OCI-LY7 (cell line): ENCODE data around the gene CLEC4C. TPM values are rescaled to one million over a fixed set of nuclear protein-coding genes. Genes with fewer than 3 reads are reported as not detected.

Source experiments
- BruUV-seq: library from RNA; stranded (reverse); fragments of 400-500 nt; replicated peaks from 2 replicates; lab custom pipeline; 2021; lab: Mats Ljungman, UMichigan
- CTCF ChIA-PET: fragments of 300-600 bp; sonication (Branson Sonifier 250); formaldehyde crosslinking; loops from one replicate; lab custom pipeline; 2022; ENCODE audit warnings: antibody characterized with exemption; ENCODE audit not compliant: unreplicated experiment; lab: Charles Lee
- POLR2A ChIA-PET: fragments of 300-600 bp; sonication (Branson Sonifier 250); formaldehyde crosslinking; loops from one replicate; lab custom pipeline; 2022; ENCODE audit warnings: antibody characterized with exemption; lab: Charles Lee
- DNase-seq: peaks from one replicate; pipeline ENCODE4 v3.0.0-alpha.2; 2015; ENCODE audit warnings: low spot score
- H2AFZ ChIP-seq: fragments of 200-600 bp; sonication (generic), shearing (Covaris generic); 2 replicates; pipeline ENCODE4 v1.6.1; 2014; ENCODE audit warnings: mild to moderate bottlenecking, antibody characterized with exemption, low read length, moderate library complexity
- H3K27ac ChIP-seq: fragments of 200-600 bp; sonication (generic); 2 replicates; pipeline ENCODE4 v1.5.1; 2014; ENCODE audit warnings: mixed run types, low read depth, mild to moderate bottlenecking, moderate library complexity, low read length, inconsistent platforms; ENCODE audit not compliant: poor library complexity, severe bottlenecking
- H3K36me3 ChIP-seq: fragments of 200-600 bp; sonication (generic); 2 replicates; pipeline ENCODE4 v1.6.1; 2014; ENCODE audit warnings: mild to moderate bottlenecking, antibody characterized with exemption, low read length, moderate library complexity, mixed read lengths; ENCODE audit not compliant: insufficient read depth
- H3K4me1 ChIP-seq: fragments of 200-600 bp; sonication (generic); 2 replicates; pipeline ENCODE4 v1.5.1; 2014; ENCODE audit warnings: mild to moderate bottlenecking, low read length; ENCODE audit not compliant: insufficient read depth, poor library complexity, severe bottlenecking
- H3K4me2 ChIP-seq: fragments of 200-600 bp; sonication (generic); 2 replicates; pipeline ENCODE4 v1.6.1; 2014; ENCODE audit warnings: mild to moderate bottlenecking, low read length
- H3K4me3 ChIP-seq: fragments of 200-600 bp; sonication (generic); 2 replicates; pipeline ENCODE4 v1.5.1; 2014; ENCODE audit warnings: mild to moderate bottlenecking, low read depth, low read length; ENCODE audit not compliant: poor library complexity, severe bottlenecking
- H3K79me2 ChIP-seq: fragments of 200-600 bp; sonication (generic); 2 replicates; pipeline ENCODE4 v1.6.1; 2016; ENCODE audit warnings: low read depth, mild to moderate bottlenecking, low read length, moderate library complexity, mixed read lengths; ENCODE audit not compliant: insufficient read depth
- H3K9me2 ChIP-seq: fragments of 200-600 bp; sonication (generic); 2 replicates; pipeline ENCODE4 v1.6.1; 2016; ENCODE audit warnings: mild to moderate bottlenecking, low read length, mixed read lengths; ENCODE audit not compliant: insufficient read depth
- H3K9me3 ChIP-seq: fragments of 200-600 bp; sonication (generic); 2 replicates; pipeline ENCODE4 v1.6.1; 2014; ENCODE audit warnings: mild to moderate bottlenecking, mixed run types, low read length, mixed read lengths
- H4K20me1 ChIP-seq: fragments of 200-600 bp; sonication (generic); 2 replicates; pipeline ENCODE4 v1.6.1; 2014; ENCODE audit warnings: mild to moderate bottlenecking, antibody characterized with exemption, low read length, moderate library complexity, mixed read lengths; ENCODE audit not compliant: insufficient read depth
- EZH2phosphoT487 ChIP-seq: fragments of 200-600 bp; sonication (generic); IDR thresholded peaks from 2 replicates; pipeline ENCODE4 v1.6.1; 2018; ENCODE audit warnings: low read depth, borderline replicate concordance, mild to moderate bottlenecking, mixed run types, antibody characterized with exemption, low read length, moderate library complexity, mixed read lengths
- intact Hi-C: fragments of 100-400 bp; cut with micrococcal nuclease; formaldehyde crosslinking; loops from one replicate; pipeline ENCODE4 v1.10.0; 2022; ENCODE audit not compliant: unreplicated experiment
- total RNA-seq, 2 experiments: library from RNA; depleted of rRNA in 1 of 2; stranded (reverse); fragments of >200 nt in 1 of 2; shearing (Covaris generic) in 1 of 2; gene quantifications; 2 replicates each; pipeline ENCODE4 v1.2.3, GENCODE V29; 2014 to 2022
- TF ChIP-seq, protein P1 (sequence below): fragments of 200-600 bp; sonication (generic); conservative IDR thresholded peaks from 2 replicates; pipeline ENCODE4 v1.5.1; 2014; ENCODE audit warnings: mild to moderate bottlenecking, antibody characterized with exemption, low read length, moderate library complexity, mixed read lengths

CLEC4C gene
- total RNA-seq, 2 experiments from 2014 or later, result not detected

DNA sequence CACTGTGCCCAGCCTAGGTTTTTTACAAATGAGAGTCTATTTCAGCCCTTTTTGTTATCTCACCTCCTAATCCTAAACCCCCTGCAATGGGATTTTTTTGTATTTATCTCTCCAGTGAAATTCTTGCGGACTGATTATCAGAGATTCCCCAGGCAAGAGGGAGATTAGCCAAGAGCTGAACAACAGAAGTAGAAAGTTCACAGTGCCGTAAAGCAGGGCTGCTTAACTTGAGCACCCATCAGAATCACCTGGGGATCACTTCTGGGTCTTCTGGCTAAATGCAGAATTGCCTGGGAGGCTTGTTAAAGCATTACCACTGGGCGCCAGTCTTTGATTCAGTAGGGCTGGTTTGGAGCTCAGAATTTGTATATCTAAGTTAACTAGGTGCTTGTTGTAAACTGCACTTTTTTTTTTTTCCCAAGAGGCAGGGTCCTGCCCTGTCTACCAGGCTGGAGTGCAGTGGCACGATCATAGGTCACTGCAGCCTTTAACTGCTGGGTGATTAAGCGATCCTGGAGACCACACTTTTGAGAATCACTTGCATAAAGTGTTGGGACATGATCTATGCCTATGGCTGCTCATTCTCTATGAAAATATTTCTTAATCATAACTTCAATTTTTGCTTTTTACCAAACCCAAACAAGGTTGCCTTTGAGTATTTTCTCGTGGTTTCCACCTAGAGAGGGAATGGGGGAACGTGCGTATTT is 37.1 kb downstream of the CLEC4C start:
- BruUV-seq, result no TSS peak
- H3K4me2 ChIP-seq, result no peak overlapping the region
- intact Hi-C loops, result no loop called here
- POLR2A ChIA-PET, result interaction anchor here (0.7 kb wide), 1 partner anchor 43 kb away, joined by 3 read pairs; no protein-coding TSS in a partner anchor
- no peaks in the 10 kb centered on the region for H3K9me3 ChIP-seq
- no peak for TF ChIP-seq EZH2phosphoT487
- TF ChIP-seq, protein P1, sequence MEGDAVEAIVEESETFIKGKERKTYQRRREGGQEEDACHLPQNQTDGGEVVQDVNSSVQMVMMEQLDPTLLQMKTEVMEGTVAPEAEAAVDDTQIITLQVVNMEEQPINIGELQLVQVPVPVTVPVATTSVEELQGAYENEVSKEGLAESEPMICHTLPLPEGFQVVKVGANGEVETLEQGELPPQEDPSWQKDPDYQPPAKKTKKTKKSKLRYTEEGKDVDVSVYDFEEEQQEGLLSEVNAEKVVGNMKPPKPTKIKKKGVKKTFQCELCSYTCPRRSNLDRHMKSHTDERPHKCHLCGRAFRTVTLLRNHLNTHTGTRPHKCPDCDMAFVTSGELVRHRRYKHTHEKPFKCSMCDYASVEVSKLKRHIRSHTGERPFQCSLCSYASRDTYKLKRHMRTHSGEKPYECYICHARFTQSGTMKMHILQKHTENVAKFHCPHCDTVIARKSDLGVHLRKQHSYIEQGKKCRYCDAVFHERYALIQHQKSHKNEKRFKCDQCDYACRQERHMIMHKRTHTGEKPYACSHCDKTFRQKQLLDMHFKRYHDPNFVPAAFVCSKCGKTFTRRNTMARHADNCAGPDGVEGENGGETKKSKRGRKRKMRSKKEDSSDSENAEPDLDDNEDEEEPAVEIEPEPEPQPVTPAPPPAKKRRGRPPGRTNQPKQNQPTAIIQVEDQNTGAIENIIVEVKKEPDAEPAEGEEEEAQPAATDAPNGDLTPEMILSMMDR, result no peak
- no peak overlapping the region for H3K27ac ChIP-seq
- H3K4me3 ChIP-seq, result no peak overlapping the region
- H3K4me1 ChIP-seq, result no peaks in the 10 kb centered on the region
- H4K20me1 ChIP-seq, result no peaks in the 10 kb centered on the region
- H3K9me2 ChIP-seq, result no peaks in the 10 kb centered on the region
- no peaks in the 10 kb centered on the region for H3K79me2 ChIP-seq
- DNase-seq, result no peak
- CTCF ChIA-PET, result no interaction called here
- H3K36me3 ChIP-seq, result no peaks in the 10 kb centered on the region
- no peak overlapping the region for H2AFZ ChIP-seq

DNA sequence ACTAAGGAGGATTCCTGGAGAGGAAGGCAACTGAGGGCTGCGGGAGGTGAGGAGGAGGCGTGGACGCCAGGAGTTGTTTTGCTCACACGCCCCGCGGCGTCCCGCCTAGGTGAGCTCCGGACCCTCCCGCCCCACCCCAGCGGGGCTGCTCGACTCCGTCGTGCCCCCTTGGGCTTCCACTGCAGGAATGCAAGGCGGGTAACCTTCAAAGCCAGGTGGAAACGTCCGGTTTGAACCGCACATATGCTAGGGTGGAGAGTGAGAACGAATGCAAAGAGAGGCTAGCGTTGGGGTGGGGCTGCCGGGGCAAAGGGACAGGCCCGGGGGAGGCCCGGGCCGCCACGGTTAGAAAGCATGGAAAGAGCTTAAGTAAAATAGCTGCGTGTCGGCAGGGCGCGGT is 41.3 kb downstream of the CLEC4C start:
- H3K4me3 ChIP-seq, result no peak overlapping the region
- H3K27ac ChIP-seq, result no peak overlapping the region
- H3K4me2 ChIP-seq, result no peak overlapping the region
- H3K36me3 ChIP-seq, result no peaks in the 10 kb centered on the region
- no peaks in the 10 kb centered on the region for H3K79me2 ChIP-seq
- POLR2A ChIA-PET, result no interaction called here
- no peak overlapping the region for H2AFZ ChIP-seq
- no peak for DNase-seq
- CTCF ChIA-PET, result no interaction called here
- intact Hi-C loops, result no loop called here
- H3K9me3 ChIP-seq, result no peaks in the 10 kb centered on the region
- no peaks in the 10 kb centered on the region for H3K4me1 ChIP-seq
- TF ChIP-seq EZH2phosphoT487, result no peak
- TF ChIP-seq, protein P1, result no peak
- H4K20me1 ChIP-seq, result no peaks in the 10 kb centered on the region
- no TSS peak for BruUV-seq
- H3K9me2 ChIP-seq, result no peaks in the 10 kb centered on the region

DNA sequence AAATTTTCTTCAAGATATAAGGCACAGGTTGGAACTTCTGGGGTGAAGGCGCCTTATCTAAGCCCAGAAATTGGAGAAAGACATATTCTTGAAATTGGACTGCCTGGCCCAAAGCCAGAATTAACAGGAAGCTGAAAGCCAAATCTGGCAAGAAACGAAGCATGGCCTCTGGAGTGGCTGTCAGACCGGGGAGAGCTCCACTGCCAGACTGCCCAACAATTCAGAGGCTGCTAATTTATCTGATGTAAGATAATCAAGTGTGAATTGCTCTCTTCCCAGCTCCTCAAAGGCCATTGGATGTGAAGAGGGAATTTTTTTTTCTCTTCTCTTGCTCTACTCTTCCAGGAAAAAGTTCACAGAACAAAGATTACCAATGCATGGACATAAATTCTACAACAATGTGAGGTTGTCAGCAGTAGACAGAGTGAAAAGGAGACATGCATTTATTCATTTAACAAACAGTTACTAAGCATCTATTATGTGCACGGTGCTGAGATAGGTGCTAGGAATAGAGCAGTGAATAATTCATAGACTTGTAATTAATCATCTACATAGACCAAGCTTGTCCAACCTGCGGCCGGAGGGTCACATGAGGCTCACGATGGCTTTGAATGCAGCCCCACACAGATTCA is 51.5 kb downstream of the CLEC4C start, which contains the start of gene GDF3:
TSS of gene GDF3 (minus strand) at position 210 of the 632 bp plus-strand sequence. CDS start at position 163, 47 bp downstream.
- Histone ChIP-seq H2AFZ (no peak within 1 kb of the TSS), H3K4me3 (no peak within 1 kb of the TSS), H4K20me1 (no peaks in the 10 kb centered on the region), H3K27ac (no peak within 1 kb of the TSS), H3K36me3 (no peaks in the 10 kb centered on the region), H3K79me2 (no peaks in the 10 kb centered on the region), H3K4me1 (no peaks in the 10 kb centered on the region), H3K4me2 (no peak within 1 kb of the TSS), H3K9me3 (no peaks in the 10 kb centered on the region), H3K9me2 (no peaks in the 10 kb centered on the region)
- no peak for TF ChIP-seq EZH2phosphoT487
- TF ChIP-seq, protein P1, result no peak
- no TSS peak for BruUV-seq
- DNase-seq, result no peak
- ChIA-PET CTCF (no interaction called here), POLR2A (no interaction called here)
- intact Hi-C loops, result no loop called here
